Measurements from ENCODE around the gene ARVCF.

- TF ChIP-seq POLR2A (IDR thresholded peaks at IDR 0.05; ENCODE audit: low read depth) = no peak
- TF ChIP-seq CTCF (IDR thresholded peaks at IDR 0.05) = no peak
- TF ChIP-seq EP300 (IDR thresholded peaks at IDR 0.05) = no peak
These were observed 40.2 kb upstream of the ARVCF start for GRCh38 chr22:20056696-20057386.

Data from esophagus muscularis mucosa (tissue), 4 donors.